ENCODE results near the gene KRTAP6-3.

The KRTAP6-3 gene

GRCh38 chr21:30623362-30623761, 31.1 kb downstream of the KRTAP6-3 start:
- Histone ChIP-seq H3K4me1 (ENCODE audit: control insufficient read depth, insufficient read depth, low read length) (peaks cover 3% of the 10 kb centered on the region; the same call in 1 of the 2 replicates), H3K9me3 (ENCODE audit: control insufficient read depth, insufficient read depth, low read depth, low read length) (peaks cover 7% of the 10 kb centered on the region), H3K9ac (ENCODE audit: low read length) (no peak overlapping the region), H3K27ac (ENCODE audit: low read depth, low read length) (no peak overlapping the region), H3K4me3 (ENCODE audit: low read depth, low read length) (no peak overlapping the region), H3K36me3 (ENCODE audit: control insufficient read depth, insufficient read depth, low read length) (no peaks in the 10 kb centered on the region), H3K27me3 (ENCODE audit: control insufficient read depth, insufficient read depth, low read length) (no peaks in the 10 kb centered on the region)

GRCh38 chr21:30625449-30626165, 33.4 kb downstream of the KRTAP6-3 start:
- H3K9me3 ChIP-seq (ENCODE audit: control insufficient read depth, insufficient read depth, low read depth, low read length), result peaks cover 7% of the 10 kb centered on the region
- H3K4me3 ChIP-seq (ENCODE audit: low read depth, low read length), result no peak overlapping the region
- H3K36me3 ChIP-seq (ENCODE audit: control insufficient read depth, insufficient read depth, low read length), result no peaks in the 10 kb centered on the region
- no peak overlapping the region for H3K9ac ChIP-seq (ENCODE audit: low read length)
- H3K27ac ChIP-seq (ENCODE audit: low read depth, low read length), result no peak overlapping the region
- H3K4me1 ChIP-seq (ENCODE audit: control insufficient read depth, insufficient read depth, low read length), result peaks cover 3% of the 10 kb centered on the region; the same call in 1 of the 2 replicates
- no peaks in the 10 kb centered on the region for H3K27me3 ChIP-seq (ENCODE audit: control insufficient read depth, insufficient read depth, low read length)

- Histone ChIP-seq H3K4me3 (ENCODE audit: low read depth, low read length) (no peak overlapping the region), H3K9ac (ENCODE audit: low read length) (no peak overlapping the region), H3K27ac (ENCODE audit: low read depth, low read length) (no peak overlapping the region), H3K4me1 (ENCODE audit: control insufficient read depth, insufficient read depth, low read length) (peaks cover 3% of the 10 kb centered on the region; the same call in 1 of the 2 replicates), H3K9me3 (ENCODE audit: control insufficient read depth, insufficient read depth, low read depth, low read length) (peaks cover 7% of the 10 kb centered on the region), H3K36me3 (ENCODE audit: control insufficient read depth, insufficient read depth, low read length) (no peaks in the 10 kb centered on the region), H3K27me3 (ENCODE audit: control insufficient read depth, insufficient read depth, low read length) (no peaks in the 10 kb centered on the region)
Observed at GRCh38 chr21:30628109-30628508, 35.9 kb downstream of the KRTAP6-3 start.

GRCh38 chr21:30629200-30629599, 37.0 kb downstream of the KRTAP6-3 start:
- Histone ChIP-seq H3K36me3 (ENCODE audit: control insufficient read depth, insufficient read depth, low read length) (no peaks in the 10 kb centered on the region), H3K9ac (ENCODE audit: low read length) (no peak overlapping the region), H3K4me3 (ENCODE audit: low read depth, low read length) (no peak overlapping the region), H3K27me3 (ENCODE audit: control insufficient read depth, insufficient read depth, low read length) (no peaks in the 10 kb centered on the region), H3K4me1 (ENCODE audit: control insufficient read depth, insufficient read depth, low read length) (peaks cover 3% of the 10 kb centered on the region; the same call in 1 of the 2 replicates), H3K9me3 (ENCODE audit: control insufficient read depth, insufficient read depth, low read depth, low read length) (peaks cover 7% of the 10 kb centered on the region), H3K27ac (ENCODE audit: low read depth, low read length) (no peak overlapping the region)

- no peak within 1 kb of the TSS for H3K27ac ChIP-seq (ENCODE audit: low read depth, low read length)
- no peaks in the 10 kb centered on the region for H3K4me1 ChIP-seq (ENCODE audit: control insufficient read depth, insufficient read depth, low read length)
- H3K9ac ChIP-seq (ENCODE audit: low read length), result no peak within 1 kb of the TSS
- H3K9me3 ChIP-seq (ENCODE audit: control insufficient read depth, insufficient read depth, low read depth, low read length), result no peaks in the 10 kb centered on the region; the same call in 1 of the 2 replicates
- H3K36me3 ChIP-seq (ENCODE audit: control insufficient read depth, insufficient read depth, low read length), result no peaks in the 10 kb centered on the region
- no peak within 1 kb of the TSS for H3K4me3 ChIP-seq (ENCODE audit: low read depth, low read length)
- no peaks in the 10 kb centered on the region for H3K27me3 ChIP-seq (ENCODE audit: control insufficient read depth, insufficient read depth, low read length)
Observed at GRCh38 chr21:30634906-30635305, 42.7 kb downstream of the KRTAP6-3 start, which contains the start of gene KRTAP20-2. Gene KRTAP20-2, plus strand, starts transcription at chr21:30635206. Its CDS starts 58 bp downstream, at chr21:30635264.

GRCh38 chr21:30638686-30639085, 46.4 kb downstream of the KRTAP6-3 start:
- no peaks in the 10 kb centered on the region; the same call in 1 of the 2 replicates for H3K9me3 ChIP-seq (ENCODE audit: control insufficient read depth, insufficient read depth, low read depth, low read length)
- H3K4me1 ChIP-seq (ENCODE audit: control insufficient read depth, insufficient read depth, low read length), result no peaks in the 10 kb centered on the region
- no peak overlapping the region for H3K4me3 ChIP-seq (ENCODE audit: low read depth, low read length)
- no peaks in the 10 kb centered on the region for H3K27me3 ChIP-seq (ENCODE audit: control insufficient read depth, insufficient read depth, low read length)
- no peaks in the 10 kb centered on the region for H3K36me3 ChIP-seq (ENCODE audit: control insufficient read depth, insufficient read depth, low read length)
- no peak overlapping the region for H3K9ac ChIP-seq (ENCODE audit: low read length)
- no peak overlapping the region for H3K27ac ChIP-seq (ENCODE audit: low read depth, low read length)

GRCh38 chr21:30642564-30642963, 50.3 kb downstream of the KRTAP6-3 start, which contains the start of gene KRTAP20-3:
Gene KRTAP20-3, plus strand, starts transcription at chr21:30642864.
- H3K27me3 ChIP-seq (ENCODE audit: control insufficient read depth, insufficient read depth, low read length), result no peaks in the 10 kb centered on the region
- no peaks in the 10 kb centered on the region; the same call in 1 of the 2 replicates for H3K9me3 ChIP-seq (ENCODE audit: control insufficient read depth, insufficient read depth, low read depth, low read length)
- H3K4me1 ChIP-seq (ENCODE audit: control insufficient read depth, insufficient read depth, low read length), result no peaks in the 10 kb centered on the region
- no peak within 1 kb of the TSS for H3K9ac ChIP-seq (ENCODE audit: low read length)
- H3K4me3 ChIP-seq (ENCODE audit: low read depth, low read length), result no peak within 1 kb of the TSS
- no peaks in the 10 kb centered on the region for H3K36me3 ChIP-seq (ENCODE audit: control insufficient read depth, insufficient read depth, low read length)
- H3K27ac ChIP-seq (ENCODE audit: low read depth, low read length), result no peak within 1 kb of the TSS

Measured in HUES6 (cell line).